Esophagus squamous epithelium (tissue), 5 donors: ENCODE data around the gene SMNDC1. TPM values are rescaled to one million over a fixed set of nuclear protein-coding genes. Genes with fewer than 3 reads are reported as not detected.

Experiments
- DNase-seq: peaks from one replicate; lab custom pipeline; 2025; lab: John Stamatoyannopoulos, UW
- H3K27ac ChIP-seq, 4 donors: fragments of 200-600 bp; sonication (generic); one replicate each; pipeline ENCODE4 v1.5.1; 2016 to 2019; ENCODE audit warnings: mild to moderate bottlenecking in 1 of 4
- H3K27me3 ChIP-seq, 4 donors: fragments of 200-600 bp; sonication (generic); 1 replicate in 3 of 4; 2 replicates in 1 of 4; pipeline versions ENCODE4 v1.5.1 to v1.6.0; 2017 to 2021; ENCODE audit warnings: antibody characterized with exemption in 1 of 4
- H3K36me3 ChIP-seq, 3 donors: fragments of 200-600 bp; sonication (generic); one replicate each; pipeline ENCODE4 v1.5.1; 2016 to 2019
- H3K4me1 ChIP-seq, 3 donors: fragments of 200-600 bp; sonication (generic); one replicate each; pipeline ENCODE4 v1.5.1; 2017 to 2019
- H3K4me3 ChIP-seq, 4 donors: fragments of 200-600 bp; sonication (generic); 1 replicate in 3 of 4; 2 replicates in 1 of 4; pipeline ENCODE4 v1.5.1; 2016 to 2019; ENCODE audit warnings: mild to moderate bottlenecking in 2 of 4, moderate library complexity in 1 of 4
- H3K9me3 ChIP-seq, 3 donors: fragments of 200-600 bp; sonication (generic); one replicate each; pipeline ENCODE4 v1.5.1; 2016 to 2019
- POLR2A ChIP-seq, 4 donors: fragments of 450-650 bp; IDR thresholded peaks; one replicate each; pipeline ENCODE4 v1.6.1; 2017; ENCODE audit warnings: antibody characterized with exemption in 4 of 4, mild to moderate bottlenecking in 4 of 4, moderate library complexity in 3 of 4
- WGBS, 2 donors: methylation state at CpG; one replicate each; pipeline ENCODE4 v1.1.5; 2018; 5-methylcytosine and 5-hydroxymethylcytosine counted together
- intact Hi-C: fragments of 100-400 bp; cut with DNase I; formaldehyde crosslinking; loops from one replicate; pipeline ENCODE4 v1.15.0; 2022
- total RNA-seq, 4 donors: library from RNA; depleted of rRNA; stranded (reverse); fragments of >200 nt; gene quantifications; one replicate each; pipeline ENCODE4 v1.1.0, GENCODE V29; 2016
- TF ChIP-seq, protein P1 (sequence below), 6 experiments: fragments of 450-650 bp in 4 of 6; fragments of 200-600 bp in 2 of 6; sonication (generic) in 2 of 6; IDR thresholded peaks; one replicate each; pipeline ENCODE4 v1.5.1; 2016 to 2019; ENCODE audit warnings: antibody characterized with exemption in 6 of 6, mild to moderate bottlenecking in 4 of 6, moderate library complexity in 4 of 6
- donor health status: DM: yes; HTN: yes; CAD: no.

The SMNDC1 gene
- total RNA-seq, 4 donors from 2014 or later = 9.5 to 13.9 (median 10.9) TPM

- no peak for TF ChIP-seq POLR2A (IDR thresholded peaks at IDR 0.05)
- TF ChIP-seq, protein P1, sequence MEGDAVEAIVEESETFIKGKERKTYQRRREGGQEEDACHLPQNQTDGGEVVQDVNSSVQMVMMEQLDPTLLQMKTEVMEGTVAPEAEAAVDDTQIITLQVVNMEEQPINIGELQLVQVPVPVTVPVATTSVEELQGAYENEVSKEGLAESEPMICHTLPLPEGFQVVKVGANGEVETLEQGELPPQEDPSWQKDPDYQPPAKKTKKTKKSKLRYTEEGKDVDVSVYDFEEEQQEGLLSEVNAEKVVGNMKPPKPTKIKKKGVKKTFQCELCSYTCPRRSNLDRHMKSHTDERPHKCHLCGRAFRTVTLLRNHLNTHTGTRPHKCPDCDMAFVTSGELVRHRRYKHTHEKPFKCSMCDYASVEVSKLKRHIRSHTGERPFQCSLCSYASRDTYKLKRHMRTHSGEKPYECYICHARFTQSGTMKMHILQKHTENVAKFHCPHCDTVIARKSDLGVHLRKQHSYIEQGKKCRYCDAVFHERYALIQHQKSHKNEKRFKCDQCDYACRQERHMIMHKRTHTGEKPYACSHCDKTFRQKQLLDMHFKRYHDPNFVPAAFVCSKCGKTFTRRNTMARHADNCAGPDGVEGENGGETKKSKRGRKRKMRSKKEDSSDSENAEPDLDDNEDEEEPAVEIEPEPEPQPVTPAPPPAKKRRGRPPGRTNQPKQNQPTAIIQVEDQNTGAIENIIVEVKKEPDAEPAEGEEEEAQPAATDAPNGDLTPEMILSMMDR (IDR thresholded peaks at IDR 0.05) = no peak
- 25 to 41% methylated on average over 3 of the region's 3 CpGs for WGBS, 2 donors
- intact Hi-C loops = no loop called here
- peaks cover 0 to 16% (median 0%) of the 10 kb centered on the region in 3 donors for H3K4me1 ChIP-seq
- DNase-seq = no peak
- H3K9me3 ChIP-seq = no peaks in the 10 kb centered on the region
- H3K36me3 ChIP-seq = peaks cover 0 to 26% (median 0%) of the 10 kb centered on the region in 3 donors
- no peak overlapping the region for H3K4me3 ChIP-seq
- H3K27ac ChIP-seq = no peak overlapping the region
- H3K27me3 ChIP-seq = no peaks in the 10 kb centered on the region
Measured at GRCh38 chr10:110244550-110244949, 60.2 kb downstream of the SMNDC1 start.

GRCh38 chr10:110242511-110242910 lies 62.2 kb downstream of the SMNDC1 start:
- no peak for DNase-seq
- WGBS, 2 donors = 92 to 98% methylated on average over 1 of the region's 1 CpG
- intact Hi-C loops = no loop called here
- TF ChIP-seq, protein P1 (IDR thresholded peaks at IDR 0.05) = no peak
- no peak for TF ChIP-seq POLR2A (IDR thresholded peaks at IDR 0.05)
- no peaks in the 10 kb centered on the region for H3K9me3 ChIP-seq
- peaks cover 0 to 28% (median 0%) of the 10 kb centered on the region in 3 donors for H3K36me3 ChIP-seq
- no peak overlapping the region for H3K27ac ChIP-seq
- no peaks in the 10 kb centered on the region for H3K27me3 ChIP-seq
- no peak overlapping the region for H3K4me3 ChIP-seq
- peaks cover 0 to 16% (median 0%) of the 10 kb centered on the region in 3 donors for H3K4me1 ChIP-seq

GRCh38 chr10:110241841-110242240 lies 62.9 kb downstream of the SMNDC1 start:
- no peak for TF ChIP-seq POLR2A (IDR thresholded peaks at IDR 0.05)
- TF ChIP-seq, protein P1 (IDR thresholded peaks at IDR 0.05) = no peak
- Histone ChIP-seq H3K9me3 (no peaks in the 10 kb centered on the region), H3K27me3 (no peaks in the 10 kb centered on the region), H3K36me3 (peaks cover 0 to 34% (median 0%) of the 10 kb centered on the region in 3 donors), H3K4me3 (no peak overlapping the region), H3K27ac (no peak overlapping the region), H3K4me1 (peaks cover 0 to 16% (median 0%) of the 10 kb centered on the region in 3 donors)
- WGBS, 2 donors = 68 to 74% methylated on average over 2 of the region's 2 CpGs
- intact Hi-C loops = no loop called here
- DNase-seq = no peak

- Histone ChIP-seq H3K9me3 (no peaks in the 10 kb centered on the region), H3K27ac (no peak overlapping the region), H3K4me3 (no peak overlapping the region), H3K27me3 (no peaks in the 10 kb centered on the region), H3K4me1 (peaks cover 0 to 16% (median 0%) of the 10 kb centered on the region in 3 donors), H3K36me3 (peaks cover 0 to 36% (median 0%) of the 10 kb centered on the region in 3 donors)
- DNase-seq = no peak
- TF ChIP-seq, protein P1 (IDR thresholded peaks at IDR 0.05) = no peak
- no peak for TF ChIP-seq POLR2A (IDR thresholded peaks at IDR 0.05)
- WGBS, 2 donors = 77 to 86% methylated on average over 3 of the region's 3 CpGs
- intact Hi-C loops = no loop called here
Measured at GRCh38 chr10:110241407-110241806, 63.3 kb downstream of the SMNDC1 start.

Other genes starting within 250 kb of the SMNDC1 start
- gene MXI1, start 97.3 kb downstream of the SMNDC1 start, total RNA-seq = 10 to 100 TPM; 16.0 to 53.2 (median 35.0) TPM
- 10 to 100 TPM; 15.0 to 60.6 (median 47.9) TPM for gene DUSP5, start 193.0 kb upstream of the SMNDC1 start, total RNA-seq